H1 (cell line): ENCODE results near the gene SLC13A4. TPM values are rescaled to one million over a fixed set of nuclear protein-coding genes. Genes with fewer than 3 reads are reported as not detected.

Experiments
- CTCF ChIA-PET: fragments of 300-600 bp; sonication (Branson Sonifier 250); formaldehyde crosslinking; loops from one replicate; lab custom pipeline; 2021; ENCODE audit not compliant: partially characterized antibody; lab: Charles Lee
- POLR2A ChIA-PET: fragments of 300-600 bp; sonication (Branson Sonifier 250); formaldehyde crosslinking; loops from one replicate; lab custom pipeline; 2021; ENCODE audit warnings: inconsistent platforms; ENCODE audit not compliant: partially characterized antibody; lab: Charles Lee
- DNase-seq, 2 experiments: peaks; one replicate each; pipeline versions ENCODE4 v3.0.0 to v3.0.0-alpha.2; 2010 to 2022; ENCODE audit warnings: low spot score in 2 of 2, low read depth in 1 of 2, mixed read lengths in 1 of 2
- FAIRE-seq: peaks from 2 replicates; lab custom pipeline; 2011; peaks lifted over from hg19 to GRCh38; lab: Jason Lieb, UNC
- H2AFZ ChIP-seq: 2 replicates; pipeline ENCODE4 v1.8.1; 2012; ENCODE audit warnings: low read length, inconsistent platforms
- H2AK5ac ChIP-seq: 2 replicates; pipeline ENCODE4 v1.6.1; 2013; ENCODE audit warnings: low read depth, low read length
- H2BK120ac ChIP-seq: replicated peaks from 2 replicates; pipeline ENCODE3; 2013; ENCODE audit warnings: low read depth, low read length, inconsistent platforms
- H2BK12ac ChIP-seq: 2 replicates; pipeline ENCODE4 v1.6.1; 2013; ENCODE audit warnings: low read depth, low read length
- H2BK15ac ChIP-seq: 2 replicates; pipeline ENCODE4 v1.6.1; 2013; ENCODE audit warnings: low read length
- H2BK20ac ChIP-seq: 2 replicates; pipeline ENCODE4 v1.6.1; 2013; ENCODE audit warnings: low read length
- H2BK5ac ChIP-seq: 2 replicates; pipeline ENCODE4 v1.6.1; 2013; ENCODE audit warnings: low read depth, low read length
- H3K14ac ChIP-seq: 2 replicates; pipeline ENCODE4 v1.6.1; 2013; ENCODE audit warnings: inconsistent platforms; ENCODE audit not compliant: insufficient read length
- H3K18ac ChIP-seq: 2 replicates; pipeline ENCODE4 v1.6.1; 2013; ENCODE audit warnings: low read length; ENCODE audit errors: extremely low read depth
- H3K23ac ChIP-seq: 2 replicates; pipeline ENCODE4 v1.6.1; 2013; ENCODE audit warnings: inconsistent platforms; ENCODE audit not compliant: insufficient read length
- H3K23me2 ChIP-seq: 2 replicates; pipeline ENCODE4 v1.6.1; 2013; ENCODE audit warnings: low read depth, low read length
- H3K27ac ChIP-seq: 2 replicates; pipeline ENCODE4 v1.6.1; 2011; ENCODE audit warnings: low read depth, low read length, inconsistent platforms
- H3K27me3 ChIP-seq, 4 experiments: replicated peaks in 1 of 4; 1 replicate in 1 of 4; 2 replicates in 3 of 4; pipeline versions ENCODE4 v1.6.1 to v1.8.1; 2011 to 2013; ENCODE audit warnings: low read length in 3 of 4, mild to moderate bottlenecking in 3 of 4, inconsistent platforms in 2 of 4, mixed read lengths in 2 of 4, moderate library complexity in 1 of 4; ENCODE audit not compliant: control insufficient read depth in 3 of 4, insufficient read depth in 3 of 4; ENCODE audit errors: extremely low read depth in 1 of 4
- H3K36me3 ChIP-seq, 4 experiments: 2 replicates each; pipeline versions ENCODE4 v1.6.1 to v1.8.1; 2011 to 2013; ENCODE audit warnings: mild to moderate bottlenecking in 4 of 4, low read length in 3 of 4, moderate library complexity in 2 of 4, control low read depth in 1 of 4, inconsistent platforms in 1 of 4; ENCODE audit not compliant: insufficient read depth in 4 of 4, control insufficient read depth in 2 of 4
- H3K4ac ChIP-seq: replicated peaks from 2 replicates; pipeline ENCODE3; 2013; ENCODE audit warnings: low read length, low read depth, mixed read lengths, inconsistent platforms; ENCODE audit not compliant: insufficient read length
- H3K4me1 ChIP-seq, 4 experiments: replicated peaks in 1 of 4; 1 replicate in 1 of 4; 2 replicates in 3 of 4; pipeline versions ENCODE4 v1.6.1 to v1.8.1; 2011 to 2013; ENCODE audit warnings: low read length in 3 of 4, inconsistent platforms in 2 of 4, mixed read lengths in 1 of 4; ENCODE audit not compliant: insufficient read depth in 4 of 4, control insufficient read depth in 3 of 4
- H3K4me2 ChIP-seq, 2 experiments: 2 replicates each; pipeline versions ENCODE4 v1.6.1 to v1.8.1; 2011 to 2013; ENCODE audit warnings: low read depth in 2 of 2, low read length in 2 of 2, control low read depth in 1 of 2, inconsistent platforms in 1 of 2, mild to moderate bottlenecking in 1 of 2; ENCODE audit not compliant: insufficient read depth in 1 of 2
- H3K4me3 ChIP-seq, 4 experiments: fragments of 200-600, 300-600 bp in 1 of 4; sonication (generic), shearing (Covaris generic), sonication (Bioruptor Twin) in 1 of 4; 2 replicates each; pipeline versions ENCODE4 v1.5.1 to v1.8.1; 2011 to 2016; ENCODE audit warnings: low read length in 4 of 4, low read depth in 3 of 4, control low read depth in 2 of 4, inconsistent platforms in 2 of 4, mild to moderate bottlenecking in 2 of 4, mixed read lengths in 1 of 4, moderate library complexity in 1 of 4; ENCODE audit not compliant: insufficient read depth in 2 of 4; ENCODE audit errors: extremely low read depth in 1 of 4
- H3K56ac ChIP-seq: replicated peaks from 2 replicates; pipeline ENCODE3; 2013; ENCODE audit warnings: low read depth, mild to moderate bottlenecking, mixed read lengths, low read length, inconsistent platforms; ENCODE audit not compliant: insufficient read length
- H3K79me1 ChIP-seq: 2 replicates; pipeline ENCODE4 v1.6.1; 2013; ENCODE audit warnings: low read depth, low read length, control low read depth
- H3K79me2 ChIP-seq, 2 experiments: 2 replicates each; pipeline versions ENCODE4 v1.6.1 to v1.8.1; 2012 to 2013; ENCODE audit warnings: low read length in 2 of 2, mild to moderate bottlenecking in 2 of 2, inconsistent platforms in 1 of 2; ENCODE audit not compliant: insufficient read depth in 2 of 2, control insufficient read depth in 1 of 2
- H3K9ac ChIP-seq, 4 experiments: replicated peaks in 1 of 4; 1 replicate in 1 of 4; 2 replicates in 3 of 4; pipeline versions ENCODE4 v1.6.1 to v1.8.1; 2011 to 2013; ENCODE audit warnings: low read depth in 3 of 4, low read length in 3 of 4, control low read depth in 2 of 4, mild to moderate bottlenecking in 2 of 4, moderate library complexity in 2 of 4, inconsistent platforms in 1 of 4; ENCODE audit errors: extremely low read depth in 1 of 4
- H3K9me3 ChIP-seq, 2 experiments: 2 replicates each; pipeline versions ENCODE4 v1.6.1 to v1.8.1; 2012 to 2013; ENCODE audit warnings: mild to moderate bottlenecking in 2 of 2, moderate library complexity in 2 of 2, control low read depth in 1 of 2, inconsistent platforms in 1 of 2, low read depth in 1 of 2, low read length in 1 of 2, mixed read lengths in 1 of 2; ENCODE audit not compliant: insufficient read depth in 2 of 2
- H4K20me1 ChIP-seq, 2 experiments: replicated peaks in 1 of 2; 2 replicates each; pipeline versions ENCODE3 to v1.8.1; 2011 to 2013; ENCODE audit warnings: inconsistent platforms in 2 of 2, low read length in 2 of 2, mild to moderate bottlenecking in 1 of 2; ENCODE audit not compliant: insufficient read depth in 2 of 2, control insufficient read depth in 1 of 2
- H4K5ac ChIP-seq: 2 replicates; pipeline ENCODE4 v1.6.1; 2013; ENCODE audit warnings: low read length, low read depth, mixed read lengths, inconsistent platforms; ENCODE audit not compliant: insufficient read length
- H4K8ac ChIP-seq: 2 replicates; pipeline ENCODE4 v1.8.0; 2013; ENCODE audit warnings: mild to moderate bottlenecking, moderate library complexity, low read length, inconsistent platforms; ENCODE audit not compliant: insufficient read depth; ENCODE audit errors: extremely low read depth
- H4K91ac ChIP-seq: replicated peaks from 2 replicates; pipeline ENCODE3; 2013; ENCODE audit warnings: low read length, mixed read lengths, inconsistent platforms; ENCODE audit not compliant: insufficient read length
- ASH2L ChIP-seq: fragments of 200-600, 300-600 bp; sonication (generic); IDR thresholded peaks from one replicate; pipeline ENCODE4 v1.7.1; 2017; ENCODE audit warnings: low read length
- ATF2 ChIP-seq: IDR thresholded peaks from 2 replicates; pipeline ENCODE4 v1.6.1; 2012; ENCODE audit warnings: low read length, inconsistent platforms
- BACH1 ChIP-seq: IDR thresholded peaks from 2 replicates; pipeline ENCODE4 v1.6.1; 2012; ENCODE audit warnings: low read length, improper control_type of control experiment
- BCL11A ChIP-seq, 2 experiments: IDR thresholded peaks; one replicate each; pipeline ENCODE4 v1.6.1; 2011; ENCODE audit warnings: low read depth in 2 of 2, low read length in 2 of 2, mild to moderate bottlenecking in 2 of 2
- BRCA1 ChIP-seq: IDR thresholded peaks from 2 replicates; pipeline ENCODE4 v1.6.1; 2012; ENCODE audit warnings: low read depth, low read length, improper control_type of control experiment
- HDAC6 ChIP-seq: IDR thresholded peaks from one replicate; pipeline ENCODE4 v1.7.1; 2012; ENCODE audit warnings: low read depth, mild to moderate bottlenecking, inconsistent platforms, low read length, moderate library complexity
- JUND ChIP-seq: IDR thresholded peaks from 2 replicates; pipeline ENCODE4 v1.6.1; 2011; ENCODE audit warnings: mild to moderate bottlenecking, improper control_type of control experiment, low read length
- KDM4A ChIP-seq: IDR thresholded peaks from one replicate; pipeline ENCODE4 v1.7.1; 2012; ENCODE audit warnings: low read depth, mild to moderate bottlenecking, moderate library complexity, low read length, inconsistent platforms; ENCODE audit not compliant: severe bottlenecking
- KDM5A ChIP-seq: fragments of 200-600 bp; IDR thresholded peaks from 2 replicates; pipeline ENCODE4 v1.7.1; 2012; ENCODE audit warnings: mild to moderate bottlenecking, low read length, inconsistent platforms, mixed read lengths
- RAD21 ChIP-seq, 2 experiments: IDR thresholded peaks in 1 of 2; conservative IDR thresholded peaks in 1 of 2; 2 replicates each; pipeline ENCODE4 v1.6.1; 2011; ENCODE audit warnings: low read depth in 2 of 2, low read length in 2 of 2, improper control_type of control experiment in 1 of 2, inconsistent platforms in 1 of 2, mild to moderate bottlenecking in 1 of 2, moderate library complexity in 1 of 2
- YY1 ChIP-seq: IDR thresholded peaks from 2 replicates; pipeline ENCODE4 v1.6.1; 2011; ENCODE audit warnings: low read depth, mild to moderate bottlenecking, low read length
- WGBS, 2 experiments: shearing (Covaris generic) in 1 of 2; methylation state at CpG; one replicate each; pipeline versions ENCODE4 v1.1.6 to v1.1.7; 2013 to 2015; ENCODE audit warnings: low lambda C conversion rate in 2 of 2, mixed read lengths in 2 of 2, inconsistent platforms in 1 of 2, low coverage in 1 of 2, missing lambda C conversion rate in 1 of 2; ENCODE audit not compliant: insufficient replicate concordance in 2 of 2, insufficient coverage in 1 of 2, insufficient read length in 1 of 2; ENCODE audit errors: extremely low coverage in 1 of 2, missing lambda C conversion rate in 1 of 2; 5-methylcytosine and 5-hydroxymethylcytosine counted together
- polyA plus RNA-seq, 7 experiments: library from polyadenylated mRNA; depleted of rRNA in 3 of 7; stranded (reverse) in 5 of 7; unstranded in 2 of 7; fragments of >200 nt in 5 of 7; fragments of 200-250 nt in 2 of 7; gene quantifications; 1 replicate in 5 of 7; 2 replicates in 1 of 7; 4 replicates in 1 of 7; pipeline versions ENCODE4 v1.2.1 to v1.2.3, GENCODE V29; 2011 to 2013; ENCODE audit warnings: missing spikeins in 2 of 7, mixed read lengths in 2 of 7
- total RNA-seq: library from RNA; stranded (reverse); fragmentation: NEBNext Ultra II Directional; extraction: Animal tissue kit (Norgen Biotek cat#: 25700); gene quantifications from 2 replicates; pipeline ENCODE4 v1.2.1, GENCODE V29; 2021

The SLC13A4 gene
- total and polyA plus RNA-seq, 2 of the 8 experiments (the other 6 are each of a cell fraction or from before 2014, with no cell fraction given), result 3.9 to 7.5 TPM

- H3K23me2 ChIP-seq, result no peaks in the 10 kb centered on the region
- 0 out of 2 replicates have a peak overlapping the region, but pooled peaks have one; percentile 27 for H2AFZ ChIP-seq
- no peak overlapping the region for H3K4me3 ChIP-seq
- no peak overlapping the region for H2AK5ac ChIP-seq
- H3K36me3 ChIP-seq, result no peaks in the 10 kb centered on the region
- H3K9me3 ChIP-seq, result no peaks in the 10 kb centered on the region
- H3K27ac ChIP-seq, result no peak overlapping the region
- H4K5ac ChIP-seq, result no peak overlapping the region
- H3K79me2 ChIP-seq, result no peaks in the 10 kb centered on the region
- no peak overlapping the region for H3K4ac ChIP-seq
- no peak overlapping the region for H2BK15ac ChIP-seq
- 90% methylated on average over 4 of the region's 4 CpGs; no CpG with 5 or more reads in 1 of the 2 experiments for WGBS, 2 experiments
- no peak overlapping the region for H2BK20ac ChIP-seq
- no peak overlapping the region for H3K56ac ChIP-seq
- peaks cover 0 to 10% (median 0%) of the 10 kb centered on the region in 4 experiments; a peak in 2 of 7 replicates for H3K4me1 ChIP-seq
- H3K14ac ChIP-seq, result no peak overlapping the region
- H4K91ac ChIP-seq, result no peak overlapping the region
- no peak overlapping the region for H4K8ac ChIP-seq
- H3K23ac ChIP-seq, result no peak overlapping the region
- H2BK120ac ChIP-seq, result no peak overlapping the region
- FAIRE-seq (no peak), DNase-seq (no peak)
- ChIA-PET CTCF (interaction anchor here (0.9 to 5.5 kb wide), 10 partner anchors 11 to 127 kb away, joined by 3 to 26 read pairs (median 5); partner anchors contain the start of gene SLC13A4), POLR2A (interaction anchor here (0.5 kb wide), 1 partner anchor 139 kb away, joined by 3 read pairs; no protein-coding TSS in a partner anchor)
- no peaks in the 10 kb centered on the region for H3K79me1 ChIP-seq
- H2BK12ac ChIP-seq, result no peak overlapping the region
- no peak overlapping the region; the same call in 1 of the 2 replicates for H3K18ac ChIP-seq
- H3K4me2 ChIP-seq, result no peak overlapping the region
- H2BK5ac ChIP-seq, result no peak overlapping the region
- no peak overlapping the region for H3K9ac ChIP-seq
- H3K27me3 ChIP-seq, result no peaks in the 10 kb centered on the region
- no peaks in the 10 kb centered on the region for H4K20me1 ChIP-seq
- TF ChIP-seq HDAC6, result no peak
- TF ChIP-seq BACH1, result no peak
- no peak for TF ChIP-seq ATF2
- no peak for TF ChIP-seq BRCA1
- no peak for TF ChIP-seq ASH2L
- TF ChIP-seq YY1, result no peak
- TF ChIP-seq RAD21 (IDR thresholded peaks at IDR 0.05 in 1 of 2, conservative IDR thresholded peaks at IDR 0.05 in 1 of 2; ENCODE audit: low read depth in 2 of 2, low read length in 2 of 2), result no peak
- TF ChIP-seq BCL11A (IDR thresholded peaks at IDR 0.05; ENCODE audit: low read depth in 2 of 2, low read length in 2 of 2), result no peak
- TF ChIP-seq KDM5A, result no peak
- no peak for TF ChIP-seq JUND
- TF ChIP-seq KDM4A, result no peak
These were observed 44.1 kb upstream of the SLC13A4 start for GRCh38 chr7:135771961-135772638.
